Thymus (tissue), 11 donors: Measurements from ENCODE around the gene ERCC5. TPM values are rescaled to one million over a fixed set of nuclear protein-coding genes. Genes with fewer than 3 reads are reported as not detected.

Source experiments
- DNase-seq, 9 donors: peaks; one replicate each; pipeline ENCODE4 v3.0.0-alpha.2; 2013; ENCODE audit warnings: low spot score in 9 of 9, low read depth in 6 of 9, missing footprints in 1 of 9
- H3K27ac ChIP-seq, 2 donors: one replicate each; pipeline ENCODE4 v1.5.1; 2013; ENCODE audit warnings: control low read depth in 1 of 2, low read depth in 1 of 2, low read length in 1 of 2, mild to moderate bottlenecking in 1 of 2, moderate library complexity in 1 of 2
- H3K27me3 ChIP-seq, 2 donors: one replicate each; pipeline ENCODE4 v1.5.1; 2013; ENCODE audit warnings: low read length in 1 of 2; ENCODE audit not compliant: control insufficient read depth in 2 of 2, insufficient read depth in 1 of 2
- H3K36me3 ChIP-seq, 2 donors: one replicate each; pipeline ENCODE4 v1.5.1; 2013; ENCODE audit warnings: low read length in 1 of 2, mild to moderate bottlenecking in 1 of 2, moderate library complexity in 1 of 2; ENCODE audit not compliant: control insufficient read depth in 2 of 2, insufficient read depth in 2 of 2
- H3K4me1 ChIP-seq, 2 donors: one replicate each; pipeline ENCODE4 v1.5.1; 2013; ENCODE audit warnings: low read length in 2 of 2; ENCODE audit not compliant: control insufficient read depth in 2 of 2, insufficient read depth in 2 of 2
- H3K4me3 ChIP-seq, 2 donors: one replicate each; pipeline ENCODE4 v1.5.1; 2013; ENCODE audit warnings: low read length in 2 of 2, control low read depth in 1 of 2, mild to moderate bottlenecking in 1 of 2
- H3K9me3 ChIP-seq, 2 donors: one replicate each; pipeline ENCODE4 v1.5.1; 2013; ENCODE audit warnings: low read length in 1 of 2, mild to moderate bottlenecking in 1 of 2; ENCODE audit not compliant: control insufficient read depth in 2 of 2, insufficient read depth in 1 of 2
- WGBS: extraction: QIAGEN DNeasy Blood & Tissue Kit; methylation state at CpG from one replicate; pipeline ENCODE4 v1.1.7; 2013; 5-methylcytosine and 5-hydroxymethylcytosine counted together
- polyA plus RNA-seq: library from polyadenylated mRNA; stranded (reverse); fragments of 200-250 nt; gene quantifications from one replicate; pipeline ENCODE4 v1.2.3, GENCODE V29; 2013
- total RNA-seq: library from RNA; stranded (reverse); fragments of 120-200 nt; gene quantifications from one replicate; pipeline ENCODE4 v1.2.4, GENCODE V29; 2013
- donor health status: healthy.

ERCC5 gene
- total and polyA plus RNA-seq, 2 donors, result 71.5 to 135 TPM

DNA sequence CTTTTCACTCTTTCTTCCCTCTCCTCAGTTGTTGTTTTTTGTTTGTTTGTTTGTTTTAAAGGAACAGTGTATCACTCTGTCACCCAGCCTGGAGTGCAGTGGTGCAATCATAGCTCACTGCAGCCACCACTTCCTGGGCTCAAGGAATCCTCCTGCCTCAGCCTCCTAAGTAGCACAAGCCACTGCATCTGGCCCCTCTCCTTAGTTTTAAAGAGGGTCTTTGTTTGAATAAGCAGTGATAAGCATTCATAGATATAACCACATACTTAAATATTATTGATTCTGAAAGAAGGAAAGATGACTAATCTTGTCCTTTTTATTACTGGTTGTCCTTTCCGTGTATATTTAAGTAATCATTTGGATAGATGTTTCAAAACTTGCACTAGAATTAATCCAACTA, 26.7 kb downstream of the ERCC5 start:
- Histone ChIP-seq H3K4me3 (no peak overlapping the region), H3K9me3 (no peaks in the 10 kb centered on the region), H3K4me1 (no peaks in the 10 kb centered on the region), H3K36me3 (peaks cover 37 to 70% of the 10 kb centered on the region in 2 donors), H3K27me3 (no peaks in the 10 kb centered on the region), H3K27ac (no peak overlapping the region)
- DNase-seq, result no peak
- WGBS, result 98% methylated on average over 1 of the region's 1 CpG

DNA sequence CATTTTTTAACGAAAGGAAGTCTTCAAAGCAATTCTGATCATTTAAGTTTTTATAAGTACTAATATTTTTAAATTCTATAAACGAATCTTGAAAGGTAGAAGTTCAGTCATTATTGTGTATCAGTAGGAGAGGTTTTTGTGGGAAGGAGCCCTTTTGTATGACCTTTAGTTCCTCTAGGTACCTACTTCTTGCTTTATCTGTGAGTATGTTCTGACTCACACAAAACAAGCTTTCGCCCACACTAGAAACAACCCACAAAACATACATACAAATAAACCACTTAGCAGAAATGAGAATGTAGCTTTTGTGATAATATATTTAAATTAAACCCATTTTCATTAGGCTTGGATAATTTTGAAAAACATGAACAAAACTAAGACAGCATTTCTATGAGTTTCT, 27.8 kb downstream of the ERCC5 start:
- 60% methylated on average over 3 of the region's 3 CpGs for WGBS

DNA sequence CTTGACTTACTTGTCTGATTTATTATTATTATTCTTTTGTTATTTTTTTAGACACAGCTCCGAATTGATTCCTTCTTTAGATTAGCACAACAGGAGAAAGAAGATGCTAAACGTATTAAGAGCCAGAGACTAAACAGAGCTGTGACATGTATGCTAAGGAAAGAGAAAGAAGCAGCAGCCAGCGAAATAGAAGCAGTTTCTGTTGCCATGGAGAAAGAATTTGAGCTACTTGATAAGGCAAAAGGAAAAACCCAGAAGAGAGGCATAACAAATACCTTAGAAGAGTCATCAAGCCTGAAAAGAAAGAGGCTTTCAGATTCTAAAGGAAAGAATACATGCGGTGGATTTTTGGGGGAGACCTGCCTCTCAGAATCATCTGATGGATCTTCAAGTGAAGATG, 29.4 kb downstream of the ERCC5 start:
- Histone ChIP-seq H3K36me3 (peaks cover 26 to 57% of the 10 kb centered on the region in 2 donors), H3K4me3 (no peak overlapping the region), H3K4me1 (no peaks in the 10 kb centered on the region), H3K27ac (no peak overlapping the region), H3K9me3 (no peaks in the 10 kb centered on the region), H3K27me3 (no peaks in the 10 kb centered on the region)
- 97% methylated on average over 4 of the region's 4 CpGs for WGBS
- no peak for DNase-seq

More for the DNA sequence above, 27.8 kb downstream of the ERCC5 start:
- no peak overlapping the region for H3K27ac ChIP-seq
- H3K4me3 ChIP-seq, result no peak overlapping the region
- H3K27me3 ChIP-seq, result no peaks in the 10 kb centered on the region
- H3K9me3 ChIP-seq, result no peaks in the 10 kb centered on the region
- no peak for DNase-seq
- H3K4me1 ChIP-seq, result no peaks in the 10 kb centered on the region
- peaks cover 30 to 61% of the 10 kb centered on the region in 2 donors for H3K36me3 ChIP-seq

DNA sequence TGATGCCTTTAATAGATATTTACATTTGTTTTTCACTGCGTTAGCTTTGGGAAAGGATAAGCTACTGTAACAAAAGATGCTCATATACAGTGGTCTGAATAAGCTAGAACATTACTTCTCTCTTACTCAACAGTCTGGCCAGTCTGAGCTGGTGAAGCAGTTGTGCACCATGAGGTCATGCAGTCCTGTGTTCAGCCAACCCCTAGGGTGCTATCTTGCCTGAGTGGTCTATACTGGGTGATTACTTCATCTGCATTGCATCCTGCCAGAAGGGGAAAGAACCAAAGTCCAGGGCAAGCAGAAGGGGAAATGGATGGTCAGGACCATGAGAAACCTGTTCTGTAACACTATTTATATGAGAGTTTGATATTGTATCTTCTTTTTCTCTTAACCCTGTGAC, 31.5 kb downstream of the ERCC5 start:
- WGBS, result 99% methylated on average over 1 of the region's 1 CpG
- Histone ChIP-seq H3K4me1 (no peaks in the 10 kb centered on the region), H3K4me3 (no peak overlapping the region), H3K27me3 (no peaks in the 10 kb centered on the region), H3K9me3 (no peaks in the 10 kb centered on the region), H3K36me3 (peaks cover 19 to 46% of the 10 kb centered on the region in 2 donors), H3K27ac (no peak overlapping the region)
- DNase-seq, result no peak

DNA sequence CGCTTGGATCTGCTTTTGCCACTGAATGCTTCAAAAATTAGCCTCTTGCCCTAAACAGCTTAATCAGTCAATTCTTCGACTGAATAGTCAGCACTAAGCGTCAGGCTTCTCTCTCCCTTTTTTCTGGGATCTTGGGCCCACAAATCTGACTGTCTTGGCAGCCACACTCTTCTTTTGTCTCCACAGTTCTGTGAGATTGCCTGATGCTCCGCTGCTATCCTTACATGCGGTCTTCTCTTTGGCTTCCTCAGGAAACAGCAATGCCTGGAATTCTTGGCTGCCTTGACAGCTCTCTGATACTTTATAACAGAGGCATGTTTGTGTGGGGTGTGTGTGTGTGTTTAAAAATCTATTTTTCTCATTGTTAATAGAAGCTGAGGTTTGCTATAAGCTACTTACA, 32.6 kb downstream of the ERCC5 start:
- Histone ChIP-seq H3K27me3 (no peaks in the 10 kb centered on the region), H3K9me3 (no peaks in the 10 kb centered on the region), H3K4me1 (no peaks in the 10 kb centered on the region), H3K4me3 (no peak overlapping the region), H3K27ac (no peak overlapping the region), H3K36me3 (peaks cover 16 to 36% of the 10 kb centered on the region in 2 donors)
- DNase-seq, result no peak
- WGBS, result 84% methylated on average over 5 of the region's 5 CpGs

DNA sequence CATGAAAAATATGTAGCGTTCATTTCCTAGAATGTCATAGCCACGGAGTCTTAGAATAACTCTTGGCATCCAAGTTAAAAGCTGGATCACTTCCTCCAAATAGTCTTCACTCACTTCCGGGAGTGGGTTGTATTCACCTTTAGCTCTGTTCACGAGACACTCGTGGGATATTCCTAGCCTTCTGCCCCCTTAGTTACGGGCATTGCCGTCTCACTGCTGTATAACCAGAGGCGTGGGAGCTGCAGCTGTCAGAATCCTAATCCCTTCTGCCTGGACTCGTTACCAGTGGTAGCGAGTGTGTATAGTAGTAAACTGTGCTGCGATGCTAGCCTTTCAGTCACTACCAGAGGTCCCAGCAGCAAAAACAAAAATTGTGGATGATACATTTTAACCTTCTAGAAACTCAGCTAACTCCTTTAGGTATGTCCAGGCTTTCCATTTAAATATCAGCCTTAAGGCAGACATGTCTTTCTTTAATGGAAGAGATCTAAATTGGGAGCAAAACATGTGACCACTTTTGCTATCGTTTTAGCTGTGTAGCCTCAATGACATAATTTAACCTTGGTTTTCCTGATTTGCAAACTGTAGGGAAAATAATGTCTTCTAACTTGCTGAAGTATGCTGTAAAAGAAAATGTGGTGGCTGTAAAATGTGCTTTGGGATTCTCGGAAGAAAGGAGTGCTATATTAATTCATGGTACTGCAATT, 34.1 kb downstream of the ERCC5 start:
- no peaks in the 10 kb centered on the region for H3K9me3 ChIP-seq
- no peak for DNase-seq
- 93% methylated on average over 13 of the region's 13 CpGs for WGBS
- H3K4me1 ChIP-seq, result no peaks in the 10 kb centered on the region
- H3K27ac ChIP-seq, result no peak overlapping the region
- H3K27me3 ChIP-seq, result no peaks in the 10 kb centered on the region
- peaks cover 16 to 29% of the 10 kb centered on the region in 2 donors for H3K36me3 ChIP-seq
- H3K4me3 ChIP-seq, result no peak overlapping the region

DNA sequence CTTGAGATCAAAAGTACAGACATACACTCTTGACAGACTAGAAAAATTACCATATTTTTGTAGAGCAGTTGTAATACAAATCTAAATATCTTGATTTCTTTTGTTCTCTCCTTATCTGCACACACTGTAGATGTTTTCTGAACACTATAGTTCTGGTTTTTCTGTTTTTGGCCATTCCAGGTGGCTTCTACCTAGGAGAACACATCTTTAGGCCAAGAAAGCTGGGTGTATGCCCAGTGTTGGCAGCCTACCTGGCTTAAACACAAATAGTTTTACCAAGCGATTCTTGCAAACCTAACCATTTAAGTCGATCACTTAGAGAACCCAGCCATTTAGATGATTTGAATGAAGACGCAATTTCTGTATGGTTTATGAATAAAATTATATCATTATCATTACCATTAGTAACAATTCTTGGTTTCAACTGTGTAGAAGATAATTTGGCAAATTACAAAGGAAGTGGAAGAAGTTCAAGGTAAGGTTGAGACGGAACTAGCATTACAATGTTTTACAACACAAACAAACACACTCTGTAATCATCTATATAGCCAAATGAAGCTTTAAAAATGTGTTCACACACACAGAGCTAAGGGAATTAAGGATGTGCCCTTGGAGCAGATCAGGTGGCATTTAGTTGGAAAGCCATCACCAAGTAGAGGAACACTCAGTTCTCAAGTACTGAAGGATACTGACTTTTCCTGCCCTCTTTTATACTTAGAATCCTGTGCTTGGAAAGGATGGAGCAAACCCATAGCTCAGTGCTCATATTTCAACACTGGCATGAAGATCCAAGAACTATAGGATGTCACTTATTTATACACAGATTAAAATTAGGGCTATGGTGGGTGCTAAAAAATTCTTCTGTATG, 36.2 kb downstream of the ERCC5 start:
- no peak overlapping the region for H3K27ac ChIP-seq
- H3K36me3 ChIP-seq, result peaks cover 4 to 8% of the 10 kb centered on the region in 2 donors
- H3K27me3 ChIP-seq, result no peaks in the 10 kb centered on the region
- no peaks in the 10 kb centered on the region for H3K4me1 ChIP-seq
- 98% methylated on average over 4 of the region's 4 CpGs for WGBS
- H3K4me3 ChIP-seq, result no peak overlapping the region
- no peaks in the 10 kb centered on the region for H3K9me3 ChIP-seq
- DNase-seq, result no peak

DNA sequence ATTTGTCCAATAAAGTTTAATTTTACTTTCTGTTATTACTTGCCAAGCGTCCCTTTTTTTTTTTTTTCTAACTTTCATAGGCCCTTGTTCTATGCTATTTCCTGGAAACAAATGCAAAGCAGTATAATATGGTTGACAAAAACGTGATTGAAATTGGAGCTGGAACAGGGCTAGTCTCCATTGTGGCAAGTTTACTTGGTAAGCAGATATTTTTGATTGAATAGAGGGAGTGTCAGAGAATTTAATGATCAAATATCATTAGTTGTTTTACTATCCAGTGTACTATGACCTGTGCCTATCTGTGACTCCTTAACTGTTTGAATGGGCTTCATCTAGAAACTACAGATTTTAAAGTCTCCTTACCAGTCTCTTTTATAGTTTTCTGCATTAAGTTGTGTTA, 46.7 kb downstream of the ERCC5 start:
- Histone ChIP-seq H3K4me3 (no peak overlapping the region), H3K27me3 (no peaks in the 10 kb centered on the region), H3K36me3 (no peaks in the 10 kb centered on the region), H3K9me3 (no peaks in the 10 kb centered on the region), H3K27ac (no peak overlapping the region), H3K4me1 (no peaks in the 10 kb centered on the region)
- no peak for DNase-seq
- WGBS, result 90% methylated on average over 2 of the region's 2 CpGs

DNA sequence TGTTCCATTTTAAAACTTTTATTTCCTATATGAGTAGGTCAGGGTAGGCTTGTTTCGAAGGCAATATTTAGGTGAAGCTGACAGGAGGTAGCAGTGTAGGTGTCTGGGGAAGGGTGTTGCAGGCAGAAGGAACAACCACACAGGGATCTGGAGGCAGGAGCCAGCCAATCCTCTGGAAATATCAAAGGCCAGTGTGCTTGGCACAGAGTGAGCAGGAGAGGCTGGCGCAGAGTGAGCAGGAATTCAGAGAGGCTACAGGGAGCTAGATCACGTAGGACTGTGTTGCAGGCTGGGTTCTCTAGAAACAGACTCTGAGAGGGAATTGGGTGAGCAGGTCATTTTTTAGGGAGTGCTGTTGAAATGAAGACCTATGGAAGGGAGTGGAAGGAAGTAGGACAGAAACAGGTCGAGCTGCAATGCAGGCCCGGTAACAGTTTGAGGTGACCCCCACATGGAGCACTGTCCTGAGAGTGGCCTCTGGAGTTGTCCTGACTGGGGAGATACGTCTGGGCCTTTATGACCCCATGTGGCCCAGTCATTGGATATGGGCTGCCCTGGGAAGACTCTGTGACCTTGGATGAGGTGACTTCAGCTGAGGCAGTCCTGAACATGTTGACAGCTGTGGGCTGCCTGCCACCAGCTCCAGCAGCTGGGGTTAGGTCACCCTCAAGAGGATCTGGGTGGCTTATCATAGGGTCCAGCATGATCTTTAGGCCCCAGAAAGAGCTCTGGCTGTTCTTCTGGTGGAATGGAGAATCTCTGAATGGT, 51.7 kb downstream of the ERCC5 start:
- no peak overlapping the region for H3K27ac ChIP-seq
- H3K36me3 ChIP-seq, result no peaks in the 10 kb centered on the region
- H3K4me1 ChIP-seq, result no peaks in the 10 kb centered on the region
- H3K9me3 ChIP-seq, result no peaks in the 10 kb centered on the region
- H3K4me3 ChIP-seq, result no peak overlapping the region
- H3K27me3 ChIP-seq, result no peaks in the 10 kb centered on the region
- 94% methylated on average over 6 of the region's 6 CpGs for WGBS
- no peak for DNase-seq
